Mesothelial cell of epicardium (in vitro differentiated cells): Measurements from ENCODE around the gene FAF1. TPM values are rescaled to one million over a fixed set of nuclear protein-coding genes. Genes with fewer than 3 reads are reported as not detected.
A peak's percentile ranks its signal among the peaks of the same experiment; 100 is the strongest.

Experiments
- DNase-seq, 2 experiments: peaks; one replicate each; pipeline ENCODE4 v3.0.0; 2021; ENCODE audit warnings: low spot score in 2 of 2; ENCODE audit not compliant: unreplicated experiment in 2 of 2
- H3K27ac Mint-ChIP-seq: 2 replicates; pipeline ENCODE4 v1.8.0; 2021; ENCODE audit warnings: mixed read lengths
- H3K27me3 Mint-ChIP-seq: 2 replicates; pipeline ENCODE4 v1.8.0; 2021; ENCODE audit warnings: low read depth, mixed read lengths
- H3K36me3 Mint-ChIP-seq: 2 replicates; pipeline ENCODE4 v1.8.0; 2021; ENCODE audit warnings: mixed read lengths
- H3K4me1 Mint-ChIP-seq: 2 replicates; pipeline ENCODE4 v1.8.0; 2021; ENCODE audit warnings: mixed read lengths
- H3K4me3 Mint-ChIP-seq: 2 replicates; pipeline ENCODE4 v1.8.0; 2021; ENCODE audit warnings: mild to moderate bottlenecking, moderate library complexity, mixed read lengths
- H3K9me3 Mint-ChIP-seq: 2 replicates; pipeline ENCODE4 v1.8.0; 2021; ENCODE audit warnings: mixed read lengths
- total RNA-seq: library from RNA; stranded (reverse); gene quantifications from 3 replicates; pipeline ENCODE4 v1.2.1, GENCODE V29; 2021
- TF ChIP-seq, protein P1 (sequence below): fragments of 200-600 bp; sonication (generic); IDR thresholded peaks from one replicate; pipeline ENCODE4 v1.5.0; 2021; ENCODE audit warnings: antibody characterized with exemption; ENCODE audit not compliant: unreplicated experiment

Gene FAF1
- total RNA-seq, 1 donor from 2014 or later: 44.4 TPM

DNA sequence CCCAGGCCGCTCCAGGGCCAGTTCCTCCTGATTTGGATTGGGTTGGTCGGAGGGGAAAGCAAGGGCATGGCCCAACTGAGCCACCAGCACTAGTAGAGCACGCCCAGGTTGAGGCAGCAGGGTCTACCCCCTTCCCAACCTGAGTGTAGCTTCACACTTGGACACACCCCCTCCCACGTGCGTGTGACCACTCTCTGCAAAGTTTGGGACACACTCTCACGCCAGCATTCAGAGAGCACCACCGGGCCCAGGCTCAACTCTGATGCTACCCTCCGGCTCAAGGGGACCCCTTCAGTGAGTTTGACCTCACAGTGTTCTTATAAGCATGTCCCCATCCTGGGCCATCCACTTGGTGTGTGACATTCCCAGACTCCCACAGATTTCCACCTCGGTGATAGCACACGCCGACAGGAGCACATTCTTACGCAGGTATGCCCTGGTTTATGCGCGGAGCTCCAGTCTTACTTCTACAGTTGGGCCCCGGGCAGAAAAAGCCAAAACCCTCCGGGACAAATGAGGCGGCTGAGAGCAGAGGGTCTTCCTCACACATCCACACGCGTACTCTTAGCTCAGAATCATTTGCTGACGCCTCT is 533.9 kb downstream of the FAF1 start:
- Mint-ChIP-seq H3K9me3 (no peaks in the 10 kb centered on the region), H3K27ac (no peak overlapping the region), H3K4me1 (peaks cover 33% of the 10 kb centered on the region), H3K36me3 (no peaks in the 10 kb centered on the region), H3K27me3 (peaks cover 98% of the 10 kb centered on the region), H3K4me3 (no peak overlapping the region)
- no peak for DNase-seq
- TF ChIP-seq, protein P1, sequence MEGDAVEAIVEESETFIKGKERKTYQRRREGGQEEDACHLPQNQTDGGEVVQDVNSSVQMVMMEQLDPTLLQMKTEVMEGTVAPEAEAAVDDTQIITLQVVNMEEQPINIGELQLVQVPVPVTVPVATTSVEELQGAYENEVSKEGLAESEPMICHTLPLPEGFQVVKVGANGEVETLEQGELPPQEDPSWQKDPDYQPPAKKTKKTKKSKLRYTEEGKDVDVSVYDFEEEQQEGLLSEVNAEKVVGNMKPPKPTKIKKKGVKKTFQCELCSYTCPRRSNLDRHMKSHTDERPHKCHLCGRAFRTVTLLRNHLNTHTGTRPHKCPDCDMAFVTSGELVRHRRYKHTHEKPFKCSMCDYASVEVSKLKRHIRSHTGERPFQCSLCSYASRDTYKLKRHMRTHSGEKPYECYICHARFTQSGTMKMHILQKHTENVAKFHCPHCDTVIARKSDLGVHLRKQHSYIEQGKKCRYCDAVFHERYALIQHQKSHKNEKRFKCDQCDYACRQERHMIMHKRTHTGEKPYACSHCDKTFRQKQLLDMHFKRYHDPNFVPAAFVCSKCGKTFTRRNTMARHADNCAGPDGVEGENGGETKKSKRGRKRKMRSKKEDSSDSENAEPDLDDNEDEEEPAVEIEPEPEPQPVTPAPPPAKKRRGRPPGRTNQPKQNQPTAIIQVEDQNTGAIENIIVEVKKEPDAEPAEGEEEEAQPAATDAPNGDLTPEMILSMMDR: no peak

DNA sequence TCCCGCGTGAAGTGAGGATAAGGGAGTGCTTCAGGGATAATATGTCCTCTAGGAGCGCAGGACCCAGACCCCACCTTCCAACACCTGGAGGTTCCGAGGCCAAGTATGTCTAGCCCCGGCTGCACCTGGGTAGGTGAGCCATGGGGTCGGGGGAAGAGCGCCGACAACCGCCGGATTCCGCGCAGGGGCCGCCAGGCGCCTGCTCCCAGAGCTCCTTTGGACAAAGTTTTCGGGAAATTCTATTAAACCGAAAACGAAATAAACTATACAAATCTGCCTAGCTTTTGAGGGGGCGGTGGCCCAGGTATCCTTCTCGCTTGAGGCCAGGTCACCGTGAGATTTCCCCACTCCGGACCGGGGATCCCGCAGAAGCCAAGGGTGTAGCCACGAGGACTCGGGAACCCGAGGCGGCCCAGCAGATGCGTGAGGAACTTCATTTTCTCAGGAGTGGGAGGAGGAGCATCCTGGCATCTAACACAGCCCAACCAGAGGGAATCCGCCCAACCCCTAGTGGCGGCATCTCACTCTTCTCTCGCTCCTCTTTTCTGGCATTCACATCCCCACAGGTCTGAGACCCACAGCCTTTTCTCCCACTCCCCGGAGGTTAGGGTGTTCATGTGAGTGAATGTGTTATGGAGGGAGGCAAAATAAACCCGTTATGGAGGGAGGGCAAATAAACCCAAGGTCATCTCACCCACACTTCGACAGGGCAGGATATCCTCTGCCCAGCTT is 534.5 kb downstream of the FAF1 start:
- TF ChIP-seq, protein P1: no peak
- no peak overlapping the region for H3K27ac Mint-ChIP-seq
- peak in 1 of 2 experiments; percentile 51 for DNase-seq
- H3K4me1 Mint-ChIP-seq: peaks cover 29% of the 10 kb centered on the region
- H3K9me3 Mint-ChIP-seq: no peaks in the 10 kb centered on the region
- no peaks in the 10 kb centered on the region for H3K36me3 Mint-ChIP-seq
- H3K4me3 Mint-ChIP-seq: no peak overlapping the region
- H3K27me3 Mint-ChIP-seq: peaks cover 96% of the 10 kb centered on the region

DNA sequence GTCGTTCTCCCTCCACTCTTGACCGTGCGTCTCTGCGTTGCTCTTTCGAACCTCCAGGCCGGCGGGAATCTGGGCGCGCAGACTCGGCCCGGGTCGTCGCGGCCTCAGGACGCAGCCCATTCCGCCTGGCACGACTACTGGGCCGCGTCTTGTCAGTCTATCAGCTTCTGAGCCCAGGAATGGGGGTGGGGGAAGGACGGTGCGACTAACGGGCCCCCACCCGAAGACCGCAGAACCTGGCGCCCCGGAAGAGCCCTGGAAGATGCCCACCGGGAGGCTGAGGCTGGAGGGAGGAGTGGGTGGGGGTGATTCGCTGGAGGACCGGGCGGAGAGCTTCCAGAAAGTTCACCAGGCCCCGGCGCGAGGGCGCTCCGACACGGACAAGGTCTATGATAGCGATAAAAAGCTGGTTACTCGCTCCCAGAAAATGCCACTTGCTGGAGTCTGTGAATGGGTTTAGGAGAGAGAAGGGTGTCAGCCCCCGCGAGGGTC is 535.1 kb downstream of the FAF1 start:
- Mint-ChIP-seq H3K27ac (peak overlapping the region; percentile 15), H3K27me3 (peaks cover 96% of the 10 kb centered on the region), H3K4me3 (peak overlapping the region; percentile 19), H3K36me3 (no peaks in the 10 kb centered on the region), H3K4me1 (peaks cover 33% of the 10 kb centered on the region), H3K9me3 (no peaks in the 10 kb centered on the region)
- TF ChIP-seq, protein P1: no peak
- peak in 1 of 2 experiments; percentile 40 for DNase-seq

DNA sequence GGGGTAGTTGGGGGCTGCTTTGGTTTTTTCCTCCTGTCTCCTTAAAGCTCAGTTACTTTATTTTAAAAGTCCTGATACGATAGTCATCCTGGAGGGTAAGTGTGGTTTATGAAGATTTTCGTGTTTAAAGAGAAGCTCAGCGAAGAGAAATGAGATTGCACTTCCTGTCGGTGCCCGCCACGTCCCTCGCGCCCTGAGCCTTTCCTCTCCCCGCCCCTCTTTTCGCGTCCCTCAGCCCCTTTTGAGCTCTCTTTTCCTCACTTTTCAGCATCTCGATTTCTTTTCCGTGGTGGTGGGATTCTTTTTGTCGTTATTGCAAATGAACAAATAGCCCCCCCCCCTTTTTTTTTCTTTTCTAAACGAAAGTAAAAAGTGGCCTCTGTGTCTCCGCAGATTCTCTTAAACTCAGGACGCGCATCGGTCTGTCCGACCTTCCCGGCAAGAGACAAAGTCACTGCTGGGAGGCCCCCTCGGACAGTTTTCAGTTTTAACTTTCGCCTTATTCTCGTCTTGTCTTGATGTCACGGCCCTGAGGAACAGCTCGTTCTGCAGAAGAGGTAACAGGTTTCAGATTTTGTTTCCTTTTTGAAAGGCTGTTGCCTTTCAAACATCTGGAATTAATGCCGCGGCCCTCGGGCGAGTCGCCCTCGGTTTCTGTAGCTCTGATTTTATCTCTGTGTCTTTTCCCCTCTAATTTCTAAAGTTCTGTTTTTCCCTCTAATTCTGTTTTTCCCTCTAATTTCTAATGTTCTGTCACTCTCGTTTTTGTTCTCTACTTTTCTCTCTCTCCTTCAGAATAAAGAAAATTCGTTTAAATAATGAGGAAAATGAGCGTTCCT is 535.8 kb downstream of the FAF1 start:
- Mint-ChIP-seq H3K36me3 (no peaks in the 10 kb centered on the region), H3K27me3 (peaks cover 96% of the 10 kb centered on the region), H3K4me3 (peak overlapping the region; percentile 28), H3K9me3 (no peaks in the 10 kb centered on the region), H3K27ac (peak overlapping the region; percentile 15), H3K4me1 (peaks cover 33% of the 10 kb centered on the region)
- DNase-seq: no peak
- TF ChIP-seq, protein P1: no peak

DNA sequence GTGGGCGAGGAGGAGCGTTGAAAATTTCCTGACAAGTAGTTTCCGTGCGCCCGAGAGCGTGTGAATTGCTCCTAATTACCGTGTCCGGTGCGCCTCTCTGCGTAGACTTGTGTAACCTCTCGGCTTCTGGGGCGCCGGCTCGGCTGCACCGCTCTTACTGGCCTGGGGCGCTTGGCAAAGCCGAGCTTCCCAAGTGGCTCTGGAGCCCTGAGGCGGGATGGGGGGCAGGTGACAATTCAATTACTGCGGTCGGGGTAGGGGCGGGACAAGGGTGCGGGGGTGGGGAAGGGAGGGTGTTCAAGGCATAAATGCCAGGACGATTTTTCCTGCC is 536.4 kb downstream of the FAF1 start:
- H3K27me3 Mint-ChIP-seq: peaks cover 93% of the 10 kb centered on the region
- TF ChIP-seq, protein P1: no peak
- no peaks in the 10 kb centered on the region for H3K9me3 Mint-ChIP-seq
- peak overlapping the region; percentile 48 for H3K4me3 Mint-ChIP-seq
- no peaks in the 10 kb centered on the region for H3K36me3 Mint-ChIP-seq
- H3K27ac Mint-ChIP-seq: peak overlapping the region; percentile 67
- DNase-seq: no peak
- H3K4me1 Mint-ChIP-seq: peaks cover 33% of the 10 kb centered on the region
